GM23338 (cell line): ENCODE results near the gene PLCH2. TPM values are rescaled to one million over a fixed set of nuclear protein-coding genes. Genes with fewer than 3 reads are reported as not detected.

Source experiments
- ATAC-seq: fragments of 200-7000 bp; cut with Tn5 transposase; 3 replicates; pipeline ENCODE4 v1.9.1; 2020
- DNase-seq: peaks from one replicate; pipeline ENCODE4 v3.0.0-alpha.2; 2015; ENCODE audit warnings: low spot score
- H2AFZ ChIP-seq: fragments of 200-600 bp; sonication (generic); 2 replicates; pipeline ENCODE4 v1.8.0; 2016; ENCODE audit warnings: antibody characterized with exemption, mild to moderate bottlenecking, moderate library complexity
- H3F3A ChIP-seq: fragments of 200-600 bp; sonication (generic); replicated peaks from 2 replicates; pipeline ENCODE4 v1.8.0; 2017; ENCODE audit warnings: antibody characterized with exemption, mixed run types, low read depth
- H3K27ac ChIP-seq: fragments of 200-600 bp; sonication (generic); 2 replicates; pipeline ENCODE4 v1.6.1; 2016; ENCODE audit warnings: low read depth
- H3K27me3 ChIP-seq: fragments of 200-600 bp; sonication (generic); 2 replicates; pipeline ENCODE4 v1.8.0; 2016; ENCODE audit warnings: mild to moderate bottlenecking, mixed run types, moderate library complexity; ENCODE audit not compliant: insufficient read depth
- H3K36me3 ChIP-seq: fragments of 200-600 bp; sonication (generic); 2 replicates; pipeline ENCODE4 v1.8.0; 2016; ENCODE audit warnings: mild to moderate bottlenecking; ENCODE audit not compliant: insufficient read depth
- H3K4me1 ChIP-seq: fragments of 200-600 bp; sonication (generic); 2 replicates; pipeline ENCODE4 v1.8.0; 2016; ENCODE audit warnings: mild to moderate bottlenecking, moderate library complexity; ENCODE audit not compliant: insufficient read depth
- H3K4me2 ChIP-seq: fragments of 200-600 bp; sonication (generic); 2 replicates; pipeline ENCODE4 v1.7.1; 2017; ENCODE audit warnings: mixed run types
- H3K4me3 ChIP-seq: fragments of 200-600 bp; sonication (generic); 2 replicates; pipeline ENCODE4 v1.6.1; 2016; ENCODE audit warnings: mixed run types
- H3K79me2 ChIP-seq: fragments of 200-600 bp; sonication (generic); replicated peaks from 2 replicates; pipeline ENCODE4 v1.8.0; 2017; ENCODE audit warnings: mild to moderate bottlenecking; ENCODE audit not compliant: insufficient read depth
- H3K9me2 ChIP-seq: fragments of 200-600 bp; sonication (generic); 2 replicates; pipeline ENCODE4 v1.8.0; 2017; ENCODE audit not compliant: insufficient read depth
- H4K20me1 ChIP-seq: fragments of 200-600 bp; sonication (generic); replicated peaks from 2 replicates; pipeline ENCODE4 v1.8.0; 2017; ENCODE audit warnings: mild to moderate bottlenecking; ENCODE audit not compliant: insufficient read depth
- H3K27ac Mint-ChIP-seq: 2 replicates; pipeline ENCODE4 v1.8.0; 2020; ENCODE audit warnings: inconsistent platforms, mild to moderate bottlenecking, moderate library complexity, mixed read lengths
- H3K27me3 Mint-ChIP-seq: 3 replicates; pipeline ENCODE4 v1.8.0; 2022; ENCODE audit warnings: low read depth, mild to moderate bottlenecking, moderate library complexity, mixed read lengths, inconsistent platforms; ENCODE audit not compliant: insufficient read depth, poor library complexity
- H3K36me3 Mint-ChIP-seq: 3 replicates; pipeline ENCODE4 v1.8.0; 2021; ENCODE audit warnings: low read depth, mild to moderate bottlenecking, inconsistent platforms, moderate library complexity, mixed read lengths
- H3K4me1 Mint-ChIP-seq: 3 replicates; pipeline ENCODE4 v1.8.0; 2020; ENCODE audit warnings: mild to moderate bottlenecking, inconsistent platforms, mixed read lengths
- H3K4me3 Mint-ChIP-seq: 3 replicates; pipeline ENCODE4 v1.8.0; 2021; ENCODE audit warnings: moderate library complexity, mild to moderate bottlenecking, inconsistent platforms, mixed read lengths
- H3K9me3 Mint-ChIP-seq: 3 replicates; pipeline ENCODE4 v1.8.0; 2020; ENCODE audit warnings: moderate library complexity, mild to moderate bottlenecking, inconsistent platforms, mixed read lengths
- CREB1 ChIP-seq: fragments of 250-450 bp; sonication (Bioruptor Pico); IDR thresholded peaks from 2 replicates; pipeline ENCODE4 v1.5.0; 2020; ENCODE audit warnings: low read depth, mild to moderate bottlenecking, moderate library complexity
- CTCF ChIP-seq, 2 experiments: fragments of 200-600 bp in 1 of 2; sonication (generic) in 1 of 2; conservative IDR thresholded peaks; 2 replicates each; pipeline versions ENCODE4 v1.5.1 to v1.6.1; 2016 to 2017; ENCODE audit warnings: antibody characterized with exemption in 2 of 2, low read depth in 2 of 2, mild to moderate bottlenecking in 2 of 2, moderate library complexity in 1 of 2
- EZH2 ChIP-seq: fragments of 200-600 bp; sonication (generic); IDR thresholded peaks from one replicate; pipeline ENCODE4 v1.8.0; 2017; ENCODE audit warnings: antibody characterized with exemption, mild to moderate bottlenecking, low read depth; ENCODE audit not compliant: unreplicated experiment
- EZH2phosphoT487 ChIP-seq: fragments of 200-600 bp; sonication (generic); IDR thresholded peaks from one replicate; pipeline ENCODE4 v1.8.1; 2018; ENCODE audit warnings: antibody characterized with exemption; ENCODE audit not compliant: unreplicated experiment
- JUNB ChIP-seq: IDR thresholded peaks from one replicate; pipeline ENCODE4 v1.6.1; 2016; ENCODE audit warnings: antibody characterized with exemption; ENCODE audit not compliant: unreplicated experiment
- NANOG ChIP-seq: IDR thresholded peaks from 2 replicates; pipeline ENCODE4 v1.6.1; 2016; ENCODE audit warnings: antibody characterized with exemption, borderline replicate concordance
- REST ChIP-seq: IDR thresholded peaks from one replicate; pipeline ENCODE4 v1.6.1; 2018; ENCODE audit warnings: antibody characterized with exemption; ENCODE audit not compliant: unreplicated experiment
- ZNF331 ChIP-seq: fragments of 250-450 bp; sonication (Bioruptor Pico); IDR thresholded peaks from 2 replicates; pipeline ENCODE4 v1.5.0; 2020; ENCODE audit warnings: low read depth, mild to moderate bottlenecking, moderate library complexity
- polyA plus RNA-seq: library from polyadenylated mRNA; unstranded; fragments of >200 nt; fragmentation: Nextera tagmentation; extraction: Ambion mirVana; gene quantifications from 2 replicates; pipeline ENCODE4 v1.2.1, GENCODE V29; 2016
- total RNA-seq: library from RNA; depleted of rRNA; stranded (reverse); fragments of >200 nt; shearing (Covaris generic); gene quantifications from 2 replicates; pipeline ENCODE4 v1.2.3, GENCODE V29; 2014
- TF ChIP-seq, protein P1 (sequence below): fragments of 250-450 bp; sonication (Bioruptor Pico); IDR thresholded peaks from 2 replicates; pipeline ENCODE4 v1.5.0; 2020; ENCODE audit warnings: mild to moderate bottlenecking, moderate library complexity

PLCH2 gene
- total and polyA plus RNA-seq, 2 experiments from 2014 or later: 0.31 TPM; not detected in 1

DNA sequence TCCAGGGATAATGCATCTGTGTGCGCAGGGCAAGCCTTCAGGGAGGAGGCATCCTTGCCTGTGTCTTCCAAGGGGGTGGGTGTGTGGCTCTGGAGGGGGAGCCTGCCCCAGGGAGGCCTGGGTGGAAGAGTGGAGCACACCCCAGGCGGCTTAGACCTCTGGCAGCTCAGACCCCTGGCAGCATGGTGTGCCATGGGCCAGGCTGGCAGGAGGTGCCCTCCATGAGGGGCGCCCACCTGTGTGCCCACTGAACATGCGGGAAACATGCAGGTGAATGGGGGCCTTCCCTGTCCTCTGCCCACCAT is 51.4 kb downstream of the PLCH2 start (continued):
- TF ChIP-seq, protein P1, sequence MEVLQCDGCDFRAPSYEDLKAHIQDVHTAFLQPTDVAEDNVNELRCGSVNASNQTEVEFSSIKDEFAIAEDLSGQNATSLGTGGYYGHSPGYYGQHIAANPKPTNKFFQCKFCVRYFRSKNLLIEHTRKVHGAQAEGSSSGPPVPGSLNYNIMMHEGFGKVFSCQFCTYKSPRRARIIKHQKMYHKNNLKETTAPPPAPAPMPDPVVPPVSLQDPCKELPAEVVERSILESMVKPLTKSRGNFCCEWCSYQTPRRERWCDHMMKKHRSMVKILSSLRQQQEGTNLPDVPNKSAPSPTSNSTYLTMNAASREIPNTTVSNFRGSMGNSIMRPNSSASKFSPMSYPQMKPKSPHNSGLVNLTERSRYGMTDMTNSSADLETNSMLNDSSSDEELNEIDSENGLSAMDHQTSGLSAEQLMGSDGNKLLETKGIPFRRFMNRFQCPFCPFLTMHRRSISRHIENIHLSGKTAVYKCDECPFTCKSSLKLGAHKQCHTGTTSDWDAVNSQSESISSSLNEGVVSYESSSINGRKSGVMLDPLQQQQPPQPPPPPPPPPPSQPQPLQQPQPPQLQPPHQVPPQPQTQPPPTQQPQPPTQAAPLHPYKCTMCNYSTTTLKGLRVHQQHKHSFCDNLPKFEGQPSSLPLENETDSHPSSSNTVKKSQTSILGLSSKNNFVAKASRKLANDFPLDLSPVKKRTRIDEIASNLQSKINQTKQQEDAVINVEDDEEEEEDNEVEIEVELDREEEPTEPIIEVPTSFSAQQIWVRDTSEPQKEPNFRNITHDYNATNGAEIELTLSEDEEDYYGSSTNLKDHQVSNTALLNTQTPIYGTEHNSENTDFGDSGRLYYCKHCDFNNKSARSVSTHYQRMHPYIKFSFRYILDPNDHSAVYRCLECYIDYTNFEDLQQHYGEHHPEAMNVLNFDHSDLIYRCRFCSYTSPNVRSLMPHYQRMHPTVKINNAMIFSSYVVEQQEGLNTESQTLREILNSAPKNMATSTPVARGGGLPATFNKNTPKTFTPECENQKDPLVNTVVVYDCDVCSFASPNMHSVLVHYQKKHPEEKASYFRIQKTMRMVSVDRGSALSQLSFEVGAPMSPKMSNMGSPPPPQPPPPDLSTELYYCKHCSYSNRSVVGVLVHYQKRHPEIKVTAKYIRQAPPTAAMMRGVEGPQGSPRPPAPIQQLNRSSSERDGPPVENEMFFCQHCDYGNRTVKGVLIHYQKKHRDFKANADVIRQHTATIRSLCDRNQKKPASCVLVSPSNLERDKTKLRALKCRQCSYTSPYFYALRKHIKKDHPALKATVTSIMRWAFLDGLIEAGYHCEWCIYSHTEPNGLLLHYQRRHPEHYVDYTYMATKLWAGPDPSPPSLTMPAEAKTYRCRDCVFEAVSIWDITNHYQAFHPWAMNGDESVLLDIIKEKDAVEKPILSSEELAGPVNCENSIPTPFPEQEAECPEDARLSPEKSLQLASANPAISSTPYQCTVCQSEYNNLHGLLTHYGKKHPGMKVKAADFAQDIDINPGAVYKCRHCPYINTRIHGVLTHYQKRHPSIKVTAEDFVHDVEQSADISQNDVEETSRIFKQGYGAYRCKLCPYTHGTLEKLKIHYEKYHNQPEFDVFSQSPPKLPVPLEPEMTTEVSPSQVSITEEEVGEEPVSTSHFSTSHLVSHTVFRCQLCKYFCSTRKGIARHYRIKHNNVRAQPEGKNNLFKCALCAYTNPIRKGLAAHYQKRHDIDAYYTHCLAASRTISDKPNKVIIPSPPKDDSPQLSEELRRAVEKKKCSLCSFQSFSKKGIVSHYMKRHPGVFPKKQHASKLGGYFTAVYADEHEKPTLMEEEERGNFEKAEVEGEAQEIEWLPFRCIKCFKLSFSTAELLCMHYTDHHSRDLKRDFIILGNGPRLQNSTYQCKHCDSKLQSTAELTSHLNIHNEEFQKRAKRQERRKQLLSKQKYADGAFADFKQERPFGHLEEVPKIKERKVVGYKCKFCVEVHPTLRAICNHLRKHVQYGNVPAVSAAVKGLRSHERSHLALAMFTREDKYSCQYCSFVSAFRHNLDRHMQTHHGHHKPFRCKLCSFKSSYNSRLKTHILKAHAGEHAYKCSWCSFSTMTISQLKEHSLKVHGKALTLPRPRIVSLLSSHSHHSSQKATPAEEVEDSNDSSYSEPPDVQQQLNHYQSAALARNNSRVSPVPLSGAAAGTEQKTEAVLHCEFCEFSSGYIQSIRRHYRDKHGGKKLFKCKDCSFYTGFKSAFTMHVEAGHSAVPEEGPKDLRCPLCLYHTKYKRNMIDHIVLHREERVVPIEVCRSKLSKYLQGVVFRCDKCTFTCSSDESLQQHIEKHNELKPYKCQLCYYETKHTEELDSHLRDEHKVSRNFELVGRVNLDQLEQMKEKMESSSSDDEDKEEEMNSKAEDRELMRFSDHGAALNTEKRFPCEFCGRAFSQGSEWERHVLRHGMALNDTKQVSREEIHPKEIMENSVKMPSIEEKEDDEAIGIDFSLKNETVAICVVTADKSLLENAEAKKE (CRISPR knock-in tag): no peak
- TF ChIP-seq EZH2phosphoT487 (no peak), CREB1 (CRISPR knock-in tag) (no peak), CTCF (conservative IDR thresholded peaks at IDR 0.05; ENCODE audit: low read depth in 2 of 2) (no peak), JUNB (no peak), ZNF331 (CRISPR knock-in tag) (no peak), NANOG (no peak), EZH2 (no peak)

DNA sequence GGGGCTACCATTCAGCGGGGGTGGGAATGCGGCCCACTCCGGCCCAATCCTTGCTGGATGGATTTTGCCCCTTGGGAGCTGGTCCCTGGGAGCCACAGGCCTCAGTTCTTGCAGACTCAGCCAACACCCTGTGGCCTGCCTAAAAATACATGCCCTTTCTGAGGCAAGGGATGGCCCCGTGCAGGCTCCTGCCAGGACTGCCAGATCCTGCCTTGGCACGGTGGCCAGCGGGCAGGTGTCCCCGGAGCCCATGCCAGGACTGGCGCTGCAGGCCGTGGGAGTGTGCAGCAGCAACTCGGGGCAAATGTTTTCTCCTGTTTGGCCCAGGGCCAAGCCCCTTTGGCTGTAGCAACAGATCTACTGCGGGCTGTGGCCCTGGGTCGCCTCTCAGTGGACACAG is 51.9 kb downstream of the PLCH2 start:
- Mint-ChIP-seq H3K27ac (no peak overlapping the region), H3K36me3 (no peaks in the 10 kb centered on the region; the same call in 2 of the 3 replicates), H3K4me3 (no peak overlapping the region), H3K9me3 (no peaks in the 10 kb centered on the region), H3K4me1 (peaks cover 35% of the 10 kb centered on the region), H3K27me3 (peaks cover 56% of the 10 kb centered on the region)
- Histone ChIP-seq H3K36me3 (no peaks in the 10 kb centered on the region), H3K27me3 (peaks cover 55% of the 10 kb centered on the region), H3K79me2 (peaks cover 30% of the 10 kb centered on the region), H2AFZ (no peak overlapping the region), H3K4me1 (peaks cover 19% of the 10 kb centered on the region), H4K20me1 (peaks cover 27% of the 10 kb centered on the region), H3K4me3 (no peak overlapping the region), H3K27ac (no peak overlapping the region), H3K9me2 (no peaks in the 10 kb centered on the region), H3F3A (no peaks in the 10 kb centered on the region), H3K4me2 (no peak overlapping the region)
- DNase-seq (no peak), ATAC-seq (no peak)
- TF ChIP-seq EZH2 (no peak), REST (no peak), CTCF (conservative IDR thresholded peaks at IDR 0.05; ENCODE audit: low read depth in 2 of 2) (no peak)
